Measurements from ENCODE around the gene ZNF292.
"Not testable (repeated sequence)": the region's sequence is repeated elsewhere in the genome, so short reads cannot be mapped to it uniquely, and the experiment has no call there.

ZNF292 gene

DNA sequence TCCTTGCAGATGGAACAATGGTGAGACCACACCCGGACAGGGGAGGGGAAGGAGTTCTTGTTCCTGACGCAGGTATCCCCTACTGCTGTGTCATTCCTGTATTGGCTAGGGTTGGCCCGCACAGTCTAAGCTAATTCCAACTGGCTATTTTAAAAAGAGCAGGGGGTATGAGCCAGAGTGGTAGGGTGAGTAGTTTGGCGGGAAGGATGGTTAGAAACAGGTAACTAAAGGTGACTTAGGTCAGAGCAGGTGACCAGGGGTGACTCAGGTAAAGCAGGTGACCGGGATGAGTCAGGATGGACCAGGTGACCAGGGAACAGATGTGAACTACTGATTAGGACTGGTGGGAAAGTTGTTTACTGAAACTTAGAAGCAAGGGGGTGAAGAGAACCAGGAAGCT is 58.0 kb downstream of the ZNF292 start:
- no peak for DNase-seq (ENCODE audit: low read depth)

DNA sequence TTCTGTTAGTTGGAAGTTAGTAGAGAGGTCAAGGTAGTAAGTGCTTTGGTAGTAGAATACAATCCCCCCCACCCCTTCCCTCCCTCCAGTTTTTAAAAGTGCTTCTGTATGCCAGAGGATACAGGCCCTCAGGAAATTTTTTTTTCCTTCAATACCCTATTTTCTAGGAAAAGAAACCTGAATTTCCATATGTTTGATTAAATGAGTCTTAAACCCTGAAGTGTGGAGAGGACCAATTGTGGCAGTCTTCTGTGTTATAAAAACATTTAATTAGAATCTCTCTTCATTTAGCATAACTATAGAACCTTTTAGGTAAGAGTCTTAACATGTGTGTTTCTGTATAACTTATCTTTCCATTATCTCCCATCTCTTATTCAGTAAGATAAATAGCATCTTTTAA is 59.5 kb downstream of the ZNF292 start:
- DNase-seq (ENCODE audit: low read depth), result no peak

DNA sequence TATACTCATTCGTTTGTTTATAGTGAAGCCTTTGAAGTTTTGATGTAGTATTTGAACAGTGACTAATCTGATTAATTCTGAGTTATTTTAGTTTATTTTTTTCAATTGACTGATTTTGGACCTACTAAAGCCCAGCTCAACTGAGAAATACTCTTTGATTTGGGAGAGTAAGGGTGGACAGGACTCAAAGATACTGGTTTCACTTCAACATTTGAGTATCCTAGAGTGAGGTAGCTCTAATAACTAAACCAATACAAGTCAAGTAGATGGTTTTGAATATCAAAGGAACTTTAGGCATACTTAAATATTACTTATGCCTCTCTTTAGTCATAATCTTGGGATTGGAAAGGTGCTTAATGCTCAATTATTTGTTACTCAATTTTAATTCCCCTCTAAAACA is 65.6 kb downstream of the ZNF292 start:
- no peak for DNase-seq (ENCODE audit: low read depth)

DNA sequence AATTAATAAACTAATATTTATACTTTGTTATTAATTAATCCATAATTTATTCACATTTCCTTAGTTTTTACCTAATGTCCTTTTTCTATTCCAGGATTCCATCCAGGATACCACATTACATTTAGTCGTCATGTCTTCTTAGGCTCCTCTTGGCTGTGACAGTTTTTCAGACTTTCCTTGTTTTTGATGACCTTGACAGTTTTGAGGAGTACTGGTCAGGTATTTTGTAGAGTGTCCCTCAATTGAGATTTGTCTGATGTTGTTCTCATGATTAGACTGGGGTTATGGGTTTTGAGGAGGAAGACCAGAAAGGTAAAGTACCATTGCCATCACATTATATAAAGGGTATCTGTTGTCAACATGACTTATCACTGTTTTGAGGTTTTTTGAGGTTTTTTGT is 67.3 kb downstream of the ZNF292 start:
- DNase-seq (ENCODE audit: low read depth), result no peak

DNA sequence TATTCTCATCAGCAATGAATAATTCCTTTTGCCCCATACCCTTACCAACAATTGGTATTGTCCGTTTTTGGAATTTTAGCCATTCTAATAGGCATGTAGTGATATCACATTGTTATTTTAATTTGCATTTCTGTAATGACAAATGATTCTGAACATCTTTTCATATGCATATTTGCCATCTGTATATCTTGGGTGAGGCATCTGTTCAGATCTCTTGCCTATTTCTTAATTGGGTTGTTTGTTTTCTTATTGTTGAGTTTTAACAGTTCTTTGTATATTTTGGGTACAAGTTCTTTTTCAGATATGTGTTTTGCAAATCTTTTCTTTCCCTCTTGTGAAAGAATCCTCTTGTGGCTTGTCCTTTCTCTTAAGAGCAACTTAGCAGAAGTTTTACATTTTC is 69.6 kb downstream of the ZNF292 start:
- DNase-seq (ENCODE audit: low read depth), result no peak

DNA sequence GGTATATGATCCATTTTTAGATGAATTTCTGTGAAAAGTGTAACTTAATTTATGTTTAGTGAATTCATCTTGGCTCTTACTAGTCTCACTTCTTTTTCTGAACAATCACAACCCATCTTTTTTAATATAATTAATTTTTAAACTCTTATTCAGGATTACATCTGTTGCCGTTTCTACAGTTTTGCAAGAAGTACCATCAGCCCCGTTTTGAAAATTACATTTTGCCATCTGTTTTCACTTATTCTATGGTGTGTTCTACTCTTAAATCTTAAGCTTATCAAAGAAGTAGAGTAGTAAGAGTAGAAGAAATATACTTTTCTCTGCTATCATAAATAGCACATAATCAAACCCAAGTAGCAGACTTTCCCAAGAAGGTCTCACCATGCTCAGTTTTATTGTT is 70.1 kb downstream of the ZNF292 start:
- DNase-seq (ENCODE audit: low read depth), result no peak

DNA sequence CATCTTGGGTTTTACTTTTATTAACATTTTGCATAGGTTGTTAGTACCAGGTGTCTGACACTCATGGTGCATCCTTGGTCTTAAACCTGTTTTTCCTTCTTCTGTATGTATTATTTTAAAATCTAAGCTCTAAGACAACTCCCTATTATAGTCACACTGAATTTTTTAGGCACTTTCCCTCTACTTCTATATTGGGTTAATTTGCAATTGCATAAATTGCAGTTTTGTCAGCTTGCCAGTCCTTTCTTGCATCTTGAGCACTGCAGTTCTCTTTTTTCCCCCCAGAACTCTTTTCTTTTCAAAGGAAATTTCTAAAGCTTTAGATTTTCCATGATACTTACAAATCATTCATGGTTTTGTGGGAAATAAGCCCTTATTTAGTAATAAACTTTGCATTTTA is 70.6 kb downstream of the ZNF292 start:
- no peak for DNase-seq (ENCODE audit: low read depth)

DNA sequence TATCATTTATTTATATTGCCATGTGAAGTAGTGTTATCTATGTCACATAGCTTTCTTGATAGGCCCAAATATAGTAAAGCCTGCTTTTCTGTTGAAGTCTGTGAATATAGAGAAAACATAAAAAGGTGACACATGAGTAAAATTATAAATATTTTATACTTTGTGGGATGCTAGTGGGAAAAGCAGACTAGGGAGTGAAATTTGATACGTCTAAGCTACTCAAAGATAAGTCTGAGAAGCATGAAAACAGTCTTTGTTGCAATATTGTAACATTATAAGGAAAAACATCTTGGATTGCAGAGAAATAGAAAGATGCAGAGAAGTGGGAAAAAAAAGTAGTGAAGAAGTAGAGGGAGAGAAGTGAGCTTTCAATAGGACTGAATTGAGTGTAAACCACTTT is 75.4 kb downstream of the ZNF292 start:
- no peak for DNase-seq (ENCODE audit: low read depth)

DNA sequence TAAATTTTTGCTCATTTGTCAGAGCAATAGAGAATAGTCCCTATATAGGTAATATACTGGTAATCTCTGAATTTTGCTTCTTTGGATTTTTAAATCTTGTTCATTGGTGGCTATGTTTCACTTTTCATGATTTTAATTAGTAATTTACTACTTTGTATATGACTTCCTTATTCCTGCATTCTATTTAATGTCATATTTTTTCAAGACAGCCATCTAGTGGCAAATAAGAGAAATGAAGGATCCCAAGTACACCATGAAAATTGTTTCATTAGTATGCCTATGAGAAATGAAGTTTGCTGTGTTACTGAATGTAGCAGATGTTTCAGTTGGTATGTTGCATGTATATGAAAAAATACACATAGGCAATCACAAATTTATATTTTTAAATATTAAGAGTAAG is 82.4 kb downstream of the ZNF292 start:
- no peak for DNase-seq (ENCODE audit: low read depth)

DNA sequence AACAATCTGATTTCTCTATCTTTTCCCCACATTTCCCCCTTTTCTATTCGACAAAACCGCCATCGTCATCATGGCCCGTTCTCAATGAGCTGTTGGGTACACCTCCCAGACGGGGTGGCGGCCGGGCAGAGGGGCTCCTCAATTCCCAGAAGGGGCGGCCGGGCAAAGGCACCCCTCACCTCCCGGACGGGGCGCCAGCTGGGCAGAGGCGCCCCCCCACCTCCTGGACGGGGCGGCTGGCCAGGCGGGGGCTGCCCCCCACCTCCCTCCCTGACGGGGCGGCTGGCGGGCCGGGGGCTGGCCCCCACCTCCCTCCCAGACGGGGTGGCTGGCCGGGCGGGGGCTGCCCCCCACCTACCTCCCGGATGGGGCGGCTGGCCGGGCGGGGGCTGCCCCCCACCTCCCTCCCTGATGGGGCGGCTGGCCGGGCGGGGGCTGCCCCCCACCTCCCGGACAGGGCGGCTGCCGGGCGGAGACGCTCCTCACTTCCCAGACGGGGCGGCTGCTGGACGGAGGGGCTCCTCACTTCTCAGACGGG is 83.8 kb downstream of the ZNF292 start:
- DNase-seq (ENCODE audit: low read depth), result not testable (repeated sequence)

DNA sequence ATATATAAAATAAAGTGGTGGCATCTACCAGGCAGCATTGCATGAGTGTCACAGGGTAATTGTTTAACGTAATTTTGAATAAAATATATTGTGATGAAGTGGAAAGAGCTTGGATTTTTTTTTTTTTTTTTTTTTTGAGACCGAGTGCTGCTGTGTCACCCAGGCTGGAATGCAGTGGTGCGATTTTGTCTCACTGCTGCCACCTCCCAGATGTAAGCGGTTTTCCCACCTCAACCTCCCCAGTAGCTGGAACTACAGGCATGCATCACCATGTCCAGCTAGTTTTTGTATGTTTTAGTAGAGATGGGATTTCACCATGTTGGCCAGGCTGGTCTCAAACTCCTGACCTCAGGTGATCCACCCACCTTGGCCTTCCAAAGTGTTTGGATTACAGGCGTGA is 85.9 kb downstream of the ZNF292 start:
- DNase-seq (ENCODE audit: low read depth), result no peak

DNA sequence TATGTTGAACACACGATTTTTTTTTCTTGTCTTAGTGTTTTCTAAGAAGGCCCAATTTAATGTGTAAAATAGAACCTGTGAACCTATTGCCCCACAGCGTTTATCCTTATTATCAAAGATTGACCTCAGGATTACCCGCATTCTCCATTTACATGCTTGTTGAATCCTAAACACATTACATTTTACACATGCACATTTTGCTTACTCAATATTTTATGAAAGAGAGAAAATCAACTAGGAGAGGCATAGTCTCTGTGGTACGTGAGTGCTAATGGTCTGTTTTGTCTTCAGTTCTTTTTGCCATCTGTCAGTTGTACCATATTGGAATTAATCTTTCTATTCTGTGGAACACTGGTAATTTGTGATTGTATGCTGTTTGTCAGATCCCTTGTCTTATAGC is 86.9 kb downstream of the ZNF292 start:
- no peak for DNase-seq (ENCODE audit: low read depth)

DNA sequence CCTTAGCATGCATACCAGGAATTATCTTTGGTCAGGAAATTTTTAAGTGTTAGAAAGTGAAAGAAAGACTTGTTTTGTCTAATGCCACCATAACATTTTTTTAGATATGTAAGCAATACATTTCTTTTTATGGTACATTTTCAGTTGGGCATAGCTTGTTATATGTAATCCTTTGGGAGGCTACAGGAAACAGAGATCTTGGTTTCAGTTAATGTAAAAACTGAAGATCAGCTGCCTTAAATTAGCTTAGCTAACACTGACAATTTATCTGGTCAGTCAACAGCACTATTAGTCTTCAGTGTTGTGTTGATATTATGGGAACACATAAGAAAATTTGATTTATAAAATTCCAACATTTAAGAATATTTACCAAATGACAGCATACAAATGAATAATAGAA is 88.4 kb downstream of the ZNF292 start:
- no peak for DNase-seq (ENCODE audit: low read depth)

DNA sequence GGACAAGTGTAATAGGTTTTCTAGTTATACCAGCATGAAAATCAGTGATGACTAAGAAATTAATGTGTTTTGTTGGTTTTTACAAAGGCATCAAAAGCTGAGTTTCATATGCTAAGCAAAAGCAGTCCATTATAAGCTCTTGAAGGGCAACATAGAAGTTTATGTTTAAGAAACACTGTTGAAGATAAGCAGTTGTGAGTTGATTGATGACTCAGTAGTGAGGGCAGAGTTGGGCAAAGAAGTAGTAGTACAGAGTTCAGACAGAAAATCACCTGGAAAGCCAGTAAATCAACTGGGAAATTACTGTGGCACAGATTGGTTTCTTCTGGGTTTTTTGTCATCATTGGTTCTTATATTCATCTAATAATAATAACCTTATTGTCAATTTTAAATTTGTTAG is 89.0 kb downstream of the ZNF292 start:
- DNase-seq (ENCODE audit: low read depth), result no peak

DNA sequence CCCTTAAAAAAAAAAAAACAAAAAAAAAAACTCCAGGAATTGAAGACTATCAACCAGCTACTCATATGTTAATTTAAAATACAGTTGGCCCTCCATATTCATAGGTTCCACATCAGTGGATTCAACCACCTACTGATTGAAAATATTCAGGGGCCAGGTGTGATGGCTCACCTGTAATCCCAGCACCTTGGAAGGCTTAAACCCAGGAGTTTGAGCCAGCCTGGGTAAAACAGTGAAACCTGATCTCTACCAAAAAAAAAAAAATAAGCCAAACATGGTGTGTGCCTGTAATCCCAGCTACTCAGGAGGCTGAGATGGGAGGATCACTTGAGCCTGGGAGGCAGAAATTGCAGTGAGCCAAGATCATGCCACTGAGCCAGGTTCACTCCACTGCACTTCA is 94.7 kb downstream of the ZNF292 start:
- DNase-seq (ENCODE audit: low read depth), result no peak

DNA sequence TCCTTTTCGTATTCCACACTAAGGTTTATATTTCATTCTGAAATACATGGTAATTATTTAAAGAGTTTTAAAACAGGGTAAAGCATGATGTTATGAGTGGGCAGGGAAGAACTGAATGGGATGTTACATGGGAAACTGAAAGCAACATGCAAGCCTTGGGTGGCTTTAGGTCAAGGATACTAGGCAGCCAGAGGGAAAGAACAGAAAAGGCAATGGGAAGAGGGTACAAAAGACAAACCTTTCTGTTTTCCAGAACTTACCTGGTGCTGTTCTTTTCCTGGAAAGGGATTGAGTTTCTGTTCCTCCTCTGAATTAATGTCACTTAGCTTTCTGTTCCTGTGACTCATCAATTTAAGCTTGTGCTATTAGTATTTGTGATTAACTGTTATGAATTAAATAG is 95.9 kb downstream of the ZNF292 start:
- no peak for DNase-seq (ENCODE audit: low read depth)

DNA sequence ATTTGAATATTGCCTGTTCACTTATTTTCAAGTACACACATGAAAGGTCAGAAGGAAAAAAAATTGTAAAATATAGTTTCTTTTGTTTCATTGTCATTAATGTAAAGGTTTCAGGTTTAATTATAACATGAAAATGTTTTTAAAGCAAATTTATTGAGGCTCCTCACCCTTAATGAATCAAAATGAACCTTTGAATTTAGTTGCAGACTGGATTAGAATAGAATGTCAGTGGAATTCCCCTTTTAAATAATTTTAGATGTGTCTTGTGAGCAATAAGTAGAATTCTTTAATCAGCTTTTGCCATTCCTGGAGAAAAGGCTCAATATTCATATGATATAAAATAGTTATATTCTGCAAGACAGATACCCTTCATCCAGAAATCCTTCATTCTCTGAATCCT is 96.4 kb downstream of the ZNF292 start:
- no peak for DNase-seq (ENCODE audit: low read depth)

DNA sequence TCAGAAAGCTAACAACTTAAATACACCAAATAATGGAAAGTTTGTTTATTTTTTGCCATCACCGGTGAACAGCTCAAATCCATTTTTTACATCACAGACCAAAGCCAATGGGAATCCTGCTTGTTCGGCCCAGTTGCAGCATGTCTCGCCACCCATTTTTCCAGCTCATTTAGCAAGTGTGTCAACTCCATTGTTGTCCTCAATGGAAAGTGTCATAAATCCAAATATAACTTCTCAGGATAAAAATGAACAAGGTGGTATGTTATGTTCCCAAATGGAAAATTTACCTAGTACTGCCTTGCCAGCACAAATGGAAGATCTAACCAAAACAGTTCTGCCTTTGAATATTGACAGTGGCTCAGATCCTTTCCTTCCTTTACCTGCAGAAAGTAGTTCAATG is 101.7 kb downstream of the ZNF292 start:
- no peak for DNase-seq (ENCODE audit: low read depth)

DNA sequence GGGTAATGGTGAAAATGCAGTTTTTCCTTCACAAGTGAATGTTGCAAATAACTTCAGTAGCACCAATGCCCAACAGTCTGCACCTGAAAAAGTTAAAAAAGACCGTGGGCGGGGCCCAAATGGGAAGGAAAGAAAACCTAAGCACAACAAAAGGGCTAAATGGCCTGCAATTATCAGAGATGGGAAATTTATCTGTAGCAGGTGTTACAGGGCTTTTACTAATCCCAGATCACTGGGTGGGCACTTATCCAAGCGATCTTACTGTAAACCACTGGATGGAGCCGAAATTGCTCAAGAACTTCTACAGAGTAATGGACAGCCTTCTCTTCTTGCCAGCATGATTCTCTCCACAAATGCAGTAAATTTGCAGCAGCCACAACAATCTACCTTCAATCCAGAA is 102.2 kb downstream of the ZNF292 start:
- DNase-seq (ENCODE audit: low read depth), result no peak

DNA sequence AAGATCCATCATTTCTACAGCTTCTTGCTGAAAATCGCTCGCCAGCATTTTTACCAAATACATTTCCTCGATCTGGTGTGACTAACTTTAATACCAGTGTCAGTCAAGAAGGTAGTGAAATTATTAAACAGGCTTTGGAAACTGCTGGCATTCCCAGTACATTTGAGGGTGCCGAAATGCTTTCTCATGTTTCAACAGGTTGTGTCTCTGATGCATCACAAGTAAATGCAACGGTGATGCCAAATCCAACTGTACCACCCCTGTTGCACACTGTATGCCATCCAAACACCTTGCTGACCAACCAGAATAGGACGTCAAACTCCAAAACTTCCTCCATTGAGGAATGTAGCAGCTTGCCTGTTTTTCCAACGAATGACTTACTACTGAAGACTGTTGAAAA is 102.6 kb downstream of the ZNF292 start:
- DNase-seq (ENCODE audit: low read depth), result no peak

DNA sequence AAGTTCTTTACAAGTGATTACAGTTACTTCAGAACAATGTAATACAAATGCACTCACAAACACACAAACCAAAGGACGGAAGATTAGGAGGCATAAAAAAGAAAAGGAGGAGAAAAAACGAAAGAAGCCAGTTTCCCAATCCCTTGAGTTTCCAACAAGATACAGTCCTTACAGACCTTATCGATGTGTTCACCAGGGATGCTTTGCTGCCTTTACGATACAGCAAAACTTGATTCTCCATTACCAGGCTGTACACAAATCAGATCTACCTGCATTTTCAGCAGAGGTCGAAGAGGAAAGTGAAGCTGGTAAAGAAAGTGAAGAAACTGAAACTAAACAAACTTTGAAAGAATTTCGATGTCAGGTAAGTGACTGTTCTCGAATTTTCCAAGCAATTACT is 104.4 kb downstream of the ZNF292 start:
- no peak for DNase-seq (ENCODE audit: low read depth)

DNA sequence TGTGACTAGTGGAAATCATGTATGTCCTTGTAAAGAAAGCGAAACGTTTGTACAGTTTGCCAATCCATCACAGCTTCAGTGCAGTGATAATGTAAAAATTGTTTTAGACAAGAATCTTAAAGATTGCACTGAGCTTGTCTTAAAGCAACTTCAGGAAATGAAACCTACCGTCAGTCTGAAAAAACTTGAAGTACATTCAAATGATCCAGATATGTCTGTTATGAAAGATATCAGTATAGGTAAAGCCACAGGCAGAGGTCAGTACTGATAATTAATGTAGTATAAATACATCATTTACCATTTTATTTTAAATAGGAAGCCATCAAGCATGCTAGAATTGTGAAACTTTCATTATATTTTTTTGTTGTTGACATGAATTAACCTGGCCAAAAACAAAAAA is 106.2 kb downstream of the ZNF292 start:
- no peak for DNase-seq (ENCODE audit: low read depth)

DNA sequence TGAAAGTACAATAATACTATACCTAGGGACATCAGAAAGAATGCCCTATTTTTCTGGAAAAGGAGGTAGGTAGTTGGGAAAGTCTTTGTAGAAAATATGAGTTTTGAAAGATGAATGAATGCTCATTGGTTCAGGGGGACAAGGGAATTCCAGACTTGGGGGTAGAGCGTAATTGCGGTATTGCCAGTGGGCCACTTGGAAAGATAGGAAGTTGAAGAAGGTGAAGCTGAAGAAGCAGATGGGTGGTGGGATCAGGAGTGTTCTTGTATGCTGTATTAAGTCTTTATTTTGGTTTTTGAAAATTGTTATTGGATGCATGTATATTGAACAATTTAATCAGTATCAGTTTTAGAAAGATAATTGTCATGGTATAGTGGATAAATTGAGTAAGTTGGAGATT is 109.1 kb downstream of the ZNF292 start:
- DNase-seq (ENCODE audit: low read depth), result no peak

DNA sequence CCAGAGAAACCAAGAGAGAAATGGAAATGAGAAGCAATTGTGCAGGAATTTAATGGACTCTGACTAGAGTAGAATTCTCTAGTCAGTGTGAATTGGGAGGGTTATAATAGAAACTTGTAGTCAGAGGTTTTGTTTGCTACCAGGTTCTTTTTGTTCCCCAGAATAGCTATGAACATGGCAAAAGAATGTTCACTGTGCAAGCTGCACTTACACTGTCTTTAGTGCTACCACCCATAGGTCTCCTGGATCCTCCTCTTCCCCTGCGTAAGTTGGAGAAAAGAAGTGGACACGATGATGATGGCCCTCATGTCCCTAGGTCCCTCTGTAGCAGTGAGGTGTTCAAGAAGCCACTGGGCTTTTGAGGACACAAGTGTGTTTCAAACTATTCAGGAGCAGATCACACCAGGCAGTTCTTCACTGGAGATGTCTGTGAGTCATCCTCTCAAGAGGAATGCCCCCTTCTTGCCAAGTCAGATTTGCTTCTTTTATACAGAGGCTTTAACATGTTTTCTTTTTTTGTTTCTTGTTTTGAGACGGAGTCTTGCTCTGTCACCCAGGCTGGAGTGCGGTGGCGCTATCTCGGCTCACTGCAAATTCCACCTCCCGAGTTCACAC is 119.4 kb downstream of the ZNF292 start:
- no peak for DNase-seq (ENCODE audit: low read depth)

DNA sequence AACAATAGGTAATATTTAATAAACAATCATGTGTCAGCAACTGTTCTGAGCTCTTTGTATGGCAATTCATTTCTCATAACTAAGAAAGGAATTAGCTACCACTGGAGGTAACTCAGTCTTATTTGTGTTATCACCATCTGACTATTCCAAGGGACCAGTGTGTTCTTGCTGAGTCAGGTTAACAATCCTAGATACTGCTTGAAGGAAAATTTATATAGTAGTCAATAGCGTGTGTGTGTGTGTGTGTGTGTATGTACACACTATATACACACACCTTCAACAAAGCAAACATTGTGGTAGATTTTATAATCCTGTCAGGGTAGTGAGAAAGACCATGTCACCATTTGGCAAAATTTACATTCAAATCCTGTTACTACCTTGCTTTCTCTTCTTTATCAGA is 121.3 kb downstream of the ZNF292 start:
- no peak for DNase-seq (ENCODE audit: low read depth)
